Left renal cortex interstitium (tissue), 4 donors: ENCODE measurements around the gene CCDC59. TPM values are rescaled to one million over a fixed set of nuclear protein-coding genes. Genes with fewer than 3 reads are reported as not detected.
"Not testable (repeated sequence)": the region's sequence is repeated elsewhere in the genome, so short reads cannot be mapped to it uniquely, and the experiment has no call there.

ENCODE experiments used
- DNase-seq, 4 donors: peaks; one replicate each; pipeline ENCODE4 v3.0.0-alpha.2; 2013; ENCODE audit warnings: low read depth in 4 of 4, low spot score in 2 of 4, missing footprints in 1 of 4
- polyA plus RNA-seq, 4 donors: library from polyadenylated mRNA; unstranded; fragments of 120-200 nt; gene quantifications; one replicate each; pipeline ENCODE4 v1.2.1, GENCODE V29; 2013; ENCODE audit not compliant: insufficient read length in 4 of 4

The CCDC59 gene
- polyA plus RNA-seq: 10 to 100 TPM; 45.8 to 60.0 (median 52.6) TPM

- DNase-seq: peak; percentile 97 to 99 (median 98)
Measured at GRCh38 chr12:82358200-82359114, at the start of gene CCDC59, which contains the start of gene METTL25. CCDC59 (minus strand) TSS chr12:82358387; CDS start chr12:82358376, 11 bp downstream. METTL25 (plus strand) TSS chr12:82358529; CDS start chr12:82358566, 37 bp downstream.

- no peak for DNase-seq
Measured at GRCh38 chr12:82407481-82407880, 49.3 kb upstream of the CCDC59 start.

DNA sequence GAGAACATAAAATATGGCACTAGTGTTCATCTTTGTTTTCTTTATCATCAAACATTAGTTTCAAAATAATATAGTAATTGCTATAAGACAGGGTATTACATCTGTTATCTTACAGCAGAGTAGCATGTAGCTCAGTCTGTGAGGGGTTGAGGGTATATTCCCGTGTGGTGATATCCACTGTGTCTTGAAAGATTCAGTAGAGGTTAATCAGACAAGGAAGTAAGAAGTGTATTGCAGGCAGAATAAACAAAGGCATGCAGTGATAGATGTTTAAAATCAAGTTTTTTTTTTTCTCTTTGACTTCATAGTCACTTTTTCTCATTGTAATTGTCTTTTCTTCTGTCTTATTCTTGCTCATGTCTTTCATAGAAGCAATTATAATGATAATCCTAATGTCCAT is 48.5 kb upstream of the CCDC59 start:
- no peak for DNase-seq

DNA sequence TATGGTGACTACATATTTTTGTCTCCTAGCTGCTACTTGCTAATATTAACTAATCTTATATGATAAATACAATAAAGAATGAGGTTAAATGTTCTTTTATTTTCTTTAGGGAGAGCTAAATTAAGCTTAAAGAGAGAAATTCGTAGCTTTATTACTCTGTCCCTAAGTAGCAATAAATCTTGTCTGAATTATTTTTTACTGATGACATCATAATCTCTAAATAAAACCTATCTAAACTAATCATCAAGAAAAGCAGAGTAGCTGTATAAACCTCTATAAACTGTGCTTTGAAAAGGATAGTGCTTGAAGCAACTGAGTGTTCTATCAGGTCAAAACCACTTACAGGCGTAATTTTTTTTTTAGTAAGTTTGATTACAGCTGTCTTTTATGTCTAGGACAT is 42.6 kb upstream of the CCDC59 start:
- no peak for DNase-seq

- DNase-seq: no peak
Measured at GRCh38 chr12:82398879-82399278, 40.7 kb upstream of the CCDC59 start.

DNA sequence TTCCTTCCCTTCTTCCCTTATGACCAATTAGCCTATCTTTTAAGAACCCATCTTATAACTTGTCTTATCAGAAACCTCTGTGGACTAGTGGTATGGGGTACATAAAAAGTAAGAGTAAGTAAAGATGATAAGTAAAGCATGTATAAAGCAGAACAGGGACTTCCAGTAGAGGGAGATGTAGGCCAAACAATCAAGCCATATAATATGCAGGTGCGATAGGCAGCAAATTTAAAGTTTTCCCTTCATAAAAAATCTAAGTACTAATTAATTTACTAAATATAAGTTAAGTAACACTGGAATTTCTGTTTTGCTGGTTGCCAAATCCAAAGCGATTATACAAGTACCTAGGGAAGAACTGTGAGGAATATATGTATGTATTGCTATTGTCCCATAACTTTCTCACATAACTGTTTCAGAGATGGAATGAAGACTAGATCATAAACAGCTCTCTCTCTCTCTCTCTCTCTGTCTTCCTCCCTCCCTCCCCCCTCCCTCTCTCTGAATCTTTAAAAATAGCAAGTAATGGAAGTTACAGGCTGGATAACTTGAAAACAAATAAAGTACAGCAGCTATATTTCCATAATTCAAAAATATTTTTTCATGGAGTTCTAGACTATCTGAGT is 25.9 kb upstream of the CCDC59 start:
- peak in 1 of 4 donors; percentile 6 for DNase-seq

GRCh38 chr12:82378997-82379396 is 20.8 kb upstream of the CCDC59 start:
- DNase-seq: no peak

DNA sequence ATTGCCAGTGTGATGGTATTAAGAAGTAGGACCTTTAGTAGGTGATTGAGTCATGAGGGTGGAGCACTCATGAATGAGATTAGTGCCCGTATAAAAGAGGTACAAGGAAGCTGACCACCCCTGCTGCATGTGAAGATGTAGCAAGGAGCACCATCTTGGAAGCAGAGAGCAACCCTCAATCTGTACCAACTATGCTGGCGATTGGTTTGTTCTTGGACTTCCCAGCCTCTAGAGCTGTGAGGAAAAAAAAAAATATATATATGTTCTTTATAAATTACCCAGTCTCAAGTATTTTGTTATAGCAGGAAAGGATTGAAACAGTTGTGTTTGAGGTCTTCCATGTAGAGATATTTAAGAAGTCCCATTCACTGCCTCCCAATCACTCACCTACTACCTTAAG is 17.0 kb upstream of the CCDC59 start:
- no peak for DNase-seq

- no peak for DNase-seq
Measured at GRCh38 chr12:82366197-82366596, 8.0 kb upstream of the CCDC59 start.

DNA sequence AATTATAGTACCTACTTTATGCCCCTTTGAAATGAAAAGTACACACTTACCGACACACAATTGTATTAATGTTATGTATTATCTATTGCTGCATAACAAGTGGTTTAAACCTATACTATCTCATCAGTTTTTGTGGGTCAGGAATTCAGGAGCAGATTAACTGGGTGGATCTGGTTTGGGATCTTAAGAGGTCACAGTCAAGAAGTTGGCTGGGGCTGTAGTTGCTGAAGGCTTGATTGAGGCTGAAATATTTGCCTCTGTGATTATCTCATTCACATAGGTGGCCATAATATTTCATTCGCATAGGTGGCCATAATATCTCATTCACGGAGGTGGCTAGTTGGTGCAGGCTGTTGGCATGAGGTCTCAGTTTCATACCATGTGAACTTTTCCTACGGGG is 5.8 kb upstream of the CCDC59 start:
- no peak for DNase-seq

DNA sequence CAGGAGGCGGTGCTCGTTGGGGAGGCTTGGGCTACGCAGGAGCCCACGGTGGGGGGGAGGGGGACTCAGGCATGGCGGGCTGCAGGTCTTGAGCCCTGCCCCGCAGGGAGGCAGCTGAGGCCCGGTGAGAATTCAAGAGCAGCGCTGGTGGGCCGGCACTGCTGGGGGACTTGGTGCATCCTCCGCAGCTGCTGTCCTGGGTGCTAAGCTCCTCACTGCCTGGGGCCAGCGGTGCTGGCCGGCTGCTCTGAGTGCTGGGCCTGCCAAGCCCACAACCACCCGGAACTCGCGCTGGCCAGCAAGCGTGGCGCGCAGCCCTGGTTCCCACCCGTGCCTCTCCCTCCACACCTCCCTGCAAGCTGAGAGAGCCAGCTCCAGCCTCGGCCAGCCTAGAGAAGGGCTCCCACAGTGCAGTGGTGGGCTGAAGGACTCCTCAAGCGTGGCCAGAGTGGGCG is 3.3 kb upstream of the CCDC59 start:
- no peak for DNase-seq

- DNase-seq: not testable (repeated sequence)
Measured at GRCh38 chr12:82360834-82361233, 2.6 kb upstream of the CCDC59 start.

DNA sequence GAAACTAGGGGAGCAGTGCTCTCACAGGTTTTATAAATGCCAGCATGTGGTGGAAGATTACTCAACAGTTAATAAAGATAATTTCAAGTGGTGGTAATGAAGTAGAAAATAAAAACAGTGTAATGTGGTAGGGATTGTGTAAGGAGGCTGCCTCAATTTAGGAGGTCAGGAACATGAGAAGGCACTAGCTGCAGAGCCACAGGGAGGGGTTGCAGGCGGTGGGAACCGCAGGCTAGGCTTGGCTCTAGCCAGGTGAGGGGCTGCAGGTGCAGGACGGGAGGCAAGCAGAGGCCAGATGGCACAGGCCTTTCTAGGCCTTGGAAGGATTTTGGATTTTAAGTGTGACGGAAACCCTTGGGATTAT is 910 bp upstream of the CCDC59 start:
- peak in 3 of 4 donors; percentile 8 to 37 (median 23) for DNase-seq

GRCh38 chr12:82357845-82358199 is 365 bp downstream of the CCDC59 start:
- no peak for DNase-seq

DNA sequence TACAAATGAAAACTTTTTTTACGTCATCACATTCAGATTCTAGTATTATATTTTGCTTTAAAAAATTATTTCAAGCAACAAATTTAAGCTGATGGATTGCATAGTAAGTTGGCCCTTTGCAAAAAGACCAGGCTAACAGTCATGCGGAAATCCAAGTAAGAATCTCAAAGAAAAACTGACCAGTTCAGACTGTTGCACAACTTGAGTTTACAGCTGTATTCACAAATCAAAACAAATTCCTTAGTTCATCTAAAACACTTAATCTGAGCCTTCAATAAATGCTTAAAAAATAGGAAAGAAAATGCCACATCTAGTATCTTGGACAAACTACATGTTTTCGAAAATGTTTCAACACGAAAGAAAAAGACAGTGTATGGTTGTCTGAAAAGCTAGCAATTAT is 847 bp downstream of the CCDC59 start:
- no peak for DNase-seq

GRCh38 chr12:82351390-82351789 is 6.8 kb downstream of the CCDC59 start:
- DNase-seq: no peak

GRCh38 chr12:82350161-82350560 is 8.0 kb downstream of the CCDC59 start:
- no peak for DNase-seq

DNA sequence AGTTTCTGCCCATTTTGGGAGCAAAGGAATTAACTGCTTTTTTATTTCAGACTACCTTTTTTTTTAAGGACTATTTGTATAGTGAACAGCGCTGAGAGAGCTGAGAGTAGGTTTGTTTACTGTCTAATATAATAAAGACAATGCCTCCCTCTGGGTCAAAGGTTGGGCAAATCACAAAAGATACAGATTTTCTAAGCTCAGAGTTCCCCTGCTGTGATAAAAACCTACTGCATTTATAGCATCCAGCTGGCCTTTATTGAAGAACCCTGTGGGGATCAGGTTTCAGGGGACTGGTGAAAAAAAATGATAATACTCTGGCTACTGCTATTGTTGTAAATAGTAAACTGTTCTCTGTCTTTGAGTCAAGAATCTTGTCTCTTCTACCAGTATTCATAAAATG is 28.7 kb downstream of the CCDC59 start:
- no peak for DNase-seq

GRCh38 chr12:82327861-82328260 is 30.3 kb downstream of the CCDC59 start:
- no peak for DNase-seq

GRCh38 chr12:82326905-82327503 is 31.2 kb downstream of the CCDC59 start:
- peak in 1 of 4 donors; percentile 15 for DNase-seq

GRCh38 chr12:82325540-82326336 is 32.4 kb downstream of the CCDC59 start:
- DNase-seq: no peak
